Measurements from ENCODE around the gene BRWD1. TPM values are rescaled to one million over a fixed set of nuclear protein-coding genes. Genes with fewer than 3 reads are reported as not detected.
"Not testable (repeated sequence)": the region's sequence is repeated elsewhere in the genome, so short reads cannot be mapped to it uniquely, and the experiment has no call there.

The BRWD1 gene
- total RNA-seq, 1 donor from 2014 or later = 40.3 TPM

- ChIA-PET POLR2A (no interaction called here), CTCF (no interaction called here)
- H3K4me1 Mint-ChIP-seq = no peaks in the 10 kb centered on the region
- peaks cover 4% of the 10 kb centered on the region for H3K27me3 Mint-ChIP-seq
- ATAC-seq (ENCODE audit: low read depth) = no peak
- DNase-seq = no peak
- TF ChIP-seq, protein P1, sequence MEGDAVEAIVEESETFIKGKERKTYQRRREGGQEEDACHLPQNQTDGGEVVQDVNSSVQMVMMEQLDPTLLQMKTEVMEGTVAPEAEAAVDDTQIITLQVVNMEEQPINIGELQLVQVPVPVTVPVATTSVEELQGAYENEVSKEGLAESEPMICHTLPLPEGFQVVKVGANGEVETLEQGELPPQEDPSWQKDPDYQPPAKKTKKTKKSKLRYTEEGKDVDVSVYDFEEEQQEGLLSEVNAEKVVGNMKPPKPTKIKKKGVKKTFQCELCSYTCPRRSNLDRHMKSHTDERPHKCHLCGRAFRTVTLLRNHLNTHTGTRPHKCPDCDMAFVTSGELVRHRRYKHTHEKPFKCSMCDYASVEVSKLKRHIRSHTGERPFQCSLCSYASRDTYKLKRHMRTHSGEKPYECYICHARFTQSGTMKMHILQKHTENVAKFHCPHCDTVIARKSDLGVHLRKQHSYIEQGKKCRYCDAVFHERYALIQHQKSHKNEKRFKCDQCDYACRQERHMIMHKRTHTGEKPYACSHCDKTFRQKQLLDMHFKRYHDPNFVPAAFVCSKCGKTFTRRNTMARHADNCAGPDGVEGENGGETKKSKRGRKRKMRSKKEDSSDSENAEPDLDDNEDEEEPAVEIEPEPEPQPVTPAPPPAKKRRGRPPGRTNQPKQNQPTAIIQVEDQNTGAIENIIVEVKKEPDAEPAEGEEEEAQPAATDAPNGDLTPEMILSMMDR (IDR thresholded peaks at IDR 0.05) = no peak
- no peak overlapping the region for H3K4me3 Mint-ChIP-seq
- H3K9me3 Mint-ChIP-seq = no peaks in the 10 kb centered on the region
- H3K27ac Mint-ChIP-seq = no peak overlapping the region
- intact Hi-C loops (cut with micrococcal nuclease) = no loop called here
- H3K36me3 Mint-ChIP-seq (ENCODE audit: low read depth) = no peaks in the 10 kb centered on the region
Measured at GRCh38 chr21:39144191-39144590, 169.2 kb downstream of the BRWD1 start.

DNA sequence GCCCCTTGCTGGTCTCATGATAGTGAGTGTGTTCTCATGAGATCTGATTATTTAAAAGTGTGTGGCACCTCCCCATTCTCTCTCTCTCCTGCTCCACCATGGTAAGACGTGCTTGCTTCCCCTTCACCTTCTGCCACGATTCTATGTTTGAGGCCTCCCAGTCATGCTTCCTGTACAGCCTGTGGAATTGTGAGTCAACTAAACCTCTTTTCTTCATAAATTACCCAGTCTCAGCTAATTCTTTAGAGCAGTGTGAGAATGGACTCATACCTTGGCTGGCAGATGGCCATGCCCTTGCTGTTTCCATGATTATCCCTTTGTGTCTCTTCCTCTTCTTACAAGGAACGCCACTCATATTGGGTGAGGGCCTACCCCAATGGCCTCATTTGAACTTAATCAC, 170.5 kb downstream of the BRWD1 start:
- peaks cover 1% of the 10 kb centered on the region for H3K27me3 Mint-ChIP-seq
- H3K36me3 Mint-ChIP-seq (ENCODE audit: low read depth) = no peaks in the 10 kb centered on the region
- H3K4me3 Mint-ChIP-seq = no peak overlapping the region
- POLR2A ChIA-PET = no interaction called here
- ATAC-seq (ENCODE audit: low read depth) (no peak), DNase-seq (no peak)
- CTCF ChIA-PET = no interaction called here
- no peaks in the 10 kb centered on the region for H3K4me1 Mint-ChIP-seq
- no peak overlapping the region for H3K27ac Mint-ChIP-seq
- TF ChIP-seq, protein P1 (IDR thresholded peaks at IDR 0.05) = no peak
- intact Hi-C loops (cut with micrococcal nuclease) = no loop called here
- H3K9me3 Mint-ChIP-seq = no peaks in the 10 kb centered on the region

DNA sequence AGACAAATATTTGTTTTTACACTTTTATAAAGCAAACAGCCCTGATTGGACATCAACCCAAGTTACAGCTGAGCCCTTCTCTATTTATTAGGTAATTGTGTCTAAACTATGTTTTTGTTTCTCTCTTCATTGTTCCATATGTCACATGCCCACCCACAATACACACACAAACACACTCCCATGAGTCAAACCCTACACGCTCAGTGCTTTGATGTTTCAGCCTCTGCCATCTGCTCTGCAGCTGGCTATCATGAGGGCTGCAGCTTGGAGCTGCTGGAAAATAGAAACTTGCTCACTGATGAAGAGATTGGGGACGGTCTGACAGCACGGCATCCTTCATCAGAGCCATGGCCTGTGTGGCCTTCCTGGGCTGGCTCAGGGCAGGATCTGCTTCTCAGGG, 171.9 kb downstream of the BRWD1 start:
- no peak overlapping the region for H3K27ac Mint-ChIP-seq
- intact Hi-C loops (cut with micrococcal nuclease) = no loop called here
- TF ChIP-seq, protein P1 (IDR thresholded peaks at IDR 0.05) = no peak
- no peak overlapping the region for H3K4me3 Mint-ChIP-seq
- H3K36me3 Mint-ChIP-seq (ENCODE audit: low read depth) = no peaks in the 10 kb centered on the region
- H3K9me3 Mint-ChIP-seq = no peaks in the 10 kb centered on the region
- no peak for ATAC-seq (ENCODE audit: low read depth)
- peaks cover 2% of the 10 kb centered on the region for H3K27me3 Mint-ChIP-seq
- DNase-seq = no peak
- CTCF ChIA-PET = interaction anchor here (1.4 kb wide), 1 partner anchor 407 kb away, joined by 3 read pairs; no protein-coding TSS in a partner anchor
- POLR2A ChIA-PET = no interaction called here
- no peaks in the 10 kb centered on the region for H3K4me1 Mint-ChIP-seq

GRCh38 chr21:39137248-39138178, 175.9 kb downstream of the BRWD1 start:
- peaks cover 3% of the 10 kb centered on the region for H3K27me3 Mint-ChIP-seq
- POLR2A ChIA-PET = no interaction called here

DNA sequence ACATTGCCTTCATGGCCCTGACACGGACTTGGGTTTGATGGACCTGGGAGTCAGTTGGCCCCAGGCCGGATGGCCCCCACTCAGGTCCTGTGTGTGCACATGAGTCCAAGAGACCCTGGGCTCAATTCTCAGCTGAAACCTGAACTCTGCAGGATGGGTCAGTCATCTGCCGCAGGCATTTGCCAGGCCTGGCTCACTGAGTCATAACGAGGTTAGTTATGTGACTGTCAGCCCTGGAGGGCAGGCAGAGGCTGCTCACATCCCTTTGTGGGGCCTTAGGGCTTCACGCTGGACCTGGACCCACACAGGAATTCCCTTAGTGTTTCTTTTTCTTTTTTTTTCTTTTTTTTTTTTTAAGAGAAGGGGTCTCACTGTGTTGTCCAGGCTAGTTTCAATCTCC, 176.7 kb downstream of the BRWD1 start:
- Mint-ChIP-seq H3K27ac (no peak overlapping the region), H3K4me1 (no peaks in the 10 kb centered on the region), H3K27me3 (peaks cover 3% of the 10 kb centered on the region), H3K4me3 (no peak overlapping the region), H3K36me3 (ENCODE audit: low read depth) (no peaks in the 10 kb centered on the region), H3K9me3 (no peaks in the 10 kb centered on the region)
- ATAC-seq (ENCODE audit: low read depth) = no peak
- ChIA-PET POLR2A (no interaction called here), CTCF (no interaction called here)
- intact Hi-C loops (cut with micrococcal nuclease) = no loop called here
- TF ChIP-seq, protein P1 (IDR thresholded peaks at IDR 0.05) = no peak
- DNase-seq = no peak

More at GRCh38 chr21:39137248-39138178, 175.9 kb downstream of the BRWD1 start:
- no peak overlapping the region for H3K27ac Mint-ChIP-seq
- TF ChIP-seq, protein P1 (IDR thresholded peaks at IDR 0.05) = no peak
- no peaks in the 10 kb centered on the region for H3K4me1 Mint-ChIP-seq
- H3K36me3 Mint-ChIP-seq (ENCODE audit: low read depth) = no peaks in the 10 kb centered on the region
- H3K4me3 Mint-ChIP-seq = no peak overlapping the region
- CTCF ChIA-PET = interaction anchor here (0.7 to 1.5 kb wide), 10 partner anchors 11 to 919 kb away, joined by 3 to 19 read pairs (median 4); no protein-coding TSS in a partner anchor
- DNase-seq = no peak
- no peak for ATAC-seq (ENCODE audit: low read depth)
- H3K9me3 Mint-ChIP-seq = no peaks in the 10 kb centered on the region
- intact Hi-C loops (cut with micrococcal nuclease) = loop anchor here (1.0 kb wide), 3 partner anchors 403 to 632 kb away; no protein-coding TSS in a partner anchor

DNA sequence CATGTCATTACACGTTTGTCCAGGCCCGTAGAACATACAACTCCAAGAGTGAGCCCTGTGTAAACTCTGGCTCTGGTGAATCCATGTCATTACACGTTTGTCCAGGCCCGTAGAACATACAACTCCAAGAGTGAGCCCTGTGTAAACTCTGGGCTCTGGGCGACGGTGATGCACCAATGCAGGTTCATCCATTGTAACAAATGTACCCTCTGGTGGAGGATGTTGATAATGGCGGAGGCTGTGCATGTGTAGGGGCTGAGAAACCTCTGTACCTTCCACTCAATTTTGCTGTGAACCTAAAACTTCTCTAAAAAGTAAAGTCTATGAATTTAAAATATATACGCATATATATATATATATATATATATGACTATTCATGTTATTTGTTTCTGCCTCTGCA, 177.3 kb downstream of the BRWD1 start:
- H3K4me3 Mint-ChIP-seq; H3K27ac Mint-ChIP-seq; H3K36me3 Mint-ChIP-seq (ENCODE audit: low read depth); CTCF ChIA-PET; DNase-seq; intact Hi-C loops (cut with micrococcal nuclease); H3K9me3 Mint-ChIP-seq; H3K4me1 Mint-ChIP-seq; H3K27me3 Mint-ChIP-seq; POLR2A ChIA-PET; ATAC-seq (ENCODE audit: low read depth): not testable (repeated sequence)
